Upper lobe of left lung (tissue), 6 donors: ENCODE results near the gene SETBP1. TPM values are rescaled to one million over a fixed set of nuclear protein-coding genes. Genes with fewer than 3 reads are reported as not detected.

ENCODE experiments used
- ATAC-seq, 2 donors: fragments of 200-7000 bp; cut with Tn5 transposase; one replicate each; pipeline ENCODE4 v1.9.1; 2022; ENCODE audit warnings: mild to moderate bottlenecking in 2 of 2, moderate library complexity in 2 of 2; ENCODE audit not compliant: low FRiP score in 2 of 2
- DNase-seq, 2 donors: peaks; one replicate each; pipeline ENCODE4 v3.0.0-alpha.2; 2019 to 2020
- H3K27ac ChIP-seq, 4 donors: fragments of 200-600 bp; sonication (generic); one replicate each; pipeline ENCODE4 v1.5.1; 2016 to 2019
- H3K27me3 ChIP-seq, 4 donors: fragments of 200-600 bp; sonication (generic); one replicate each; pipeline ENCODE4 v1.5.1; 2017 to 2019
- H3K36me3 ChIP-seq, 4 donors: fragments of 200-600 bp; sonication (generic); one replicate each; pipeline ENCODE4 v1.5.1; 2016 to 2019
- H3K4me1 ChIP-seq, 4 donors: fragments of 200-600 bp; sonication (generic); one replicate each; pipeline ENCODE4 v1.5.1; 2018 to 2019
- H3K4me3 ChIP-seq, 4 donors: fragments of 200-600 bp; sonication (generic); one replicate each; pipeline ENCODE4 v1.5.1; 2017 to 2019; ENCODE audit warnings: mild to moderate bottlenecking in 2 of 4, moderate library complexity in 1 of 4
- H3K9me3 ChIP-seq, 4 donors: fragments of 200-600 bp; sonication (generic); one replicate each; pipeline ENCODE4 v1.5.1; 2018 to 2019
- EP300 ChIP-seq, 4 donors: sonication (generic); formaldehyde crosslinking; IDR thresholded peaks; one replicate each; pipeline ENCODE4 v1.5.1; 2017; ENCODE audit warnings: antibody characterized with exemption in 4 of 4, control low read depth in 2 of 4
- POLR2A ChIP-seq, 4 donors: fragments of 450-650 bp; IDR thresholded peaks; one replicate each; pipeline ENCODE4 v1.5.1; 2016 to 2017; ENCODE audit warnings: antibody characterized with exemption in 4 of 4, mild to moderate bottlenecking in 2 of 4
- POLR2AphosphoS5 ChIP-seq, 2 donors: sonication (generic); formaldehyde crosslinking; IDR thresholded peaks; one replicate each; pipeline ENCODE4 v1.5.1; 2017; ENCODE audit warnings: antibody characterized with exemption in 2 of 2
- WGBS, 2 donors: methylation state at CpG; one replicate each; pipeline ENCODE4 v1.1.5; 2017 to 2018; 5-methylcytosine and 5-hydroxymethylcytosine counted together
- total RNA-seq, 6 donors: library from RNA; depleted of rRNA in 4 of 6; stranded (reverse); fragments of >200 nt in 4 of 6; gene quantifications; one replicate each; pipeline versions ENCODE4 v1.1.0 to v1.2.1, GENCODE V29; 2016 to 2021
- TF ChIP-seq, protein P1 (sequence below), 6 experiments: fragments of 450-650 bp in 4 of 6; fragments of 200-600 bp in 2 of 6; sonication (generic) in 2 of 6; IDR thresholded peaks; one replicate each; pipeline ENCODE4 v1.5.1; 2016 to 2019; ENCODE audit warnings: antibody characterized with exemption in 6 of 6
- donor health status: DM: no; HTN: no; CAD: no; lungs with moderate emphysema.
- donor health status: DM: no; HTN: yes; CAD: no; lungs with severe emphysema.

The SETBP1 gene
- total RNA-seq, 6 donors from 2014 or later, result 11.7 to 38.8 (median 16.6) TPM

DNA sequence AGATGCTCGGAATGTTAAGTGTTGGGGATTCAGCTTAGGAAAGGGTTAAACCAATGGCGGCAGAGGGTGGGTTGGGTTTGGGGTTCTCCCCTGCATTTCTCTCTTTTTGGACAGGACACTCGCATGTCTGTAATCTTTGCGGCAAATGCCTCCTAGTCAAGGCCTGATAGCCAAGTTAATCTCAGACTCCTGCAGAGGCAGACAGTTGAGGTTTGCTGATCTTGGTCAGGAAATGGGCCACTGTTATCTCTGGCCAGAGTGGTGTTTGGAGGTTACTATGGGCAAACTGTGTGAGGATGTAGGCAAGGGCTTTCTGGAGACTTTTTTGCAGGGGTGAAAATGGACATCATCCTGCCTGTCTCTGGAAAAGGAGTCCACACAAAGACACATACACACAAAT, 188.8 kb downstream of the SETBP1 start:
- Histone ChIP-seq H3K9me3 (no peaks in the 10 kb centered on the region), H3K27ac (no peak overlapping the region), H3K36me3 (no peaks in the 10 kb centered on the region), H3K4me3 (no peak overlapping the region), H3K27me3 (no peaks in the 10 kb centered on the region), H3K4me1 (no peaks in the 10 kb centered on the region)
- ATAC-seq (no peak), DNase-seq (no peak)
- WGBS, 2 donors, result 73 to 74% methylated on average over 4 of the region's 4 CpGs
- no peak for TF ChIP-seq POLR2AphosphoS5 (IDR thresholded peaks at IDR 0.05)
- TF ChIP-seq, protein P1, sequence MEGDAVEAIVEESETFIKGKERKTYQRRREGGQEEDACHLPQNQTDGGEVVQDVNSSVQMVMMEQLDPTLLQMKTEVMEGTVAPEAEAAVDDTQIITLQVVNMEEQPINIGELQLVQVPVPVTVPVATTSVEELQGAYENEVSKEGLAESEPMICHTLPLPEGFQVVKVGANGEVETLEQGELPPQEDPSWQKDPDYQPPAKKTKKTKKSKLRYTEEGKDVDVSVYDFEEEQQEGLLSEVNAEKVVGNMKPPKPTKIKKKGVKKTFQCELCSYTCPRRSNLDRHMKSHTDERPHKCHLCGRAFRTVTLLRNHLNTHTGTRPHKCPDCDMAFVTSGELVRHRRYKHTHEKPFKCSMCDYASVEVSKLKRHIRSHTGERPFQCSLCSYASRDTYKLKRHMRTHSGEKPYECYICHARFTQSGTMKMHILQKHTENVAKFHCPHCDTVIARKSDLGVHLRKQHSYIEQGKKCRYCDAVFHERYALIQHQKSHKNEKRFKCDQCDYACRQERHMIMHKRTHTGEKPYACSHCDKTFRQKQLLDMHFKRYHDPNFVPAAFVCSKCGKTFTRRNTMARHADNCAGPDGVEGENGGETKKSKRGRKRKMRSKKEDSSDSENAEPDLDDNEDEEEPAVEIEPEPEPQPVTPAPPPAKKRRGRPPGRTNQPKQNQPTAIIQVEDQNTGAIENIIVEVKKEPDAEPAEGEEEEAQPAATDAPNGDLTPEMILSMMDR (IDR thresholded peaks at IDR 0.05), result no peak
- no peak for TF ChIP-seq POLR2A (IDR thresholded peaks at IDR 0.05)
- no peak for TF ChIP-seq EP300 (IDR thresholded peaks at IDR 0.05)

- TF ChIP-seq POLR2AphosphoS5 (IDR thresholded peaks at IDR 0.05) (no peak), POLR2A (IDR thresholded peaks at IDR 0.05) (no peak)
- no peak for DNase-seq
- Histone ChIP-seq H3K4me3 (no peak overlapping the region), H3K4me1 (no peaks in the 10 kb centered on the region), H3K9me3 (no peaks in the 10 kb centered on the region), H3K27ac (no peak overlapping the region), H3K27me3 (no peaks in the 10 kb centered on the region), H3K36me3 (no peaks in the 10 kb centered on the region)
- ATAC-seq, result no peak
- WGBS, 2 donors, result 77 to 89% methylated on average over 11 of the region's 11 CpGs
These were observed 190.2 kb downstream of the SETBP1 start for GRCh38 chr18:44870631-44871502.

DNA sequence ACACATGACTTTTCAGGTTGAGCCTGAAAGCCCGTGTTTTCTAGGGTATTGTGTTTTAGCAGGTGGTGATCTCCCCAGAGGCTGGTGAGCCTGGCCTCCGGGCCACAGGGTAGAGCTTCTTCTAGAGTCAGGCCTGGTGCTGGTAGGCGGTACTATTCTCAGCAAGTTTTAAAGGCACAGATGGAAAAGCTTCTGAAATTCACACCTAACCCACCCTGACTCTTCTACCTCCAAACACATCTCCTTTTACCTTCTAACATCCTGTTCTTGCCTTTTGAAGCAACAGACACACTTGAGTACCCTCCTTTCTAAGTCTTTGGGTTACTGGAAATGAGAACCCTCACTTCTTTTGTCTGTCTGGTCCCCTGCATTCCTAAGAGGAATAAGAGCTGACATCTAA, 191.1 kb downstream of the SETBP1 start:
- 77 to 87% methylated on average over 3 of the region's 3 CpGs for WGBS, 2 donors
- H3K27ac ChIP-seq, result no peak overlapping the region
- no peaks in the 10 kb centered on the region for H3K36me3 ChIP-seq
- H3K27me3 ChIP-seq, result no peaks in the 10 kb centered on the region
- TF ChIP-seq EP300 (IDR thresholded peaks at IDR 0.05) (no peak), POLR2AphosphoS5 (IDR thresholded peaks at IDR 0.05) (no peak), POLR2A (IDR thresholded peaks at IDR 0.05) (no peak)
- TF ChIP-seq, protein P1 (IDR thresholded peaks at IDR 0.05), result no peak
- ATAC-seq (no peak), DNase-seq (no peak)
- H3K9me3 ChIP-seq, result no peaks in the 10 kb centered on the region
- no peak overlapping the region for H3K4me3 ChIP-seq
- H3K4me1 ChIP-seq, result no peaks in the 10 kb centered on the region

- DNase-seq (no peak), ATAC-seq (no peak)
- no peak for TF ChIP-seq POLR2A (IDR thresholded peaks at IDR 0.05)
- no peak for TF ChIP-seq EP300 (IDR thresholded peaks at IDR 0.05)
- TF ChIP-seq, protein P1 (IDR thresholded peaks at IDR 0.05), result no peak
- no peak for TF ChIP-seq POLR2AphosphoS5 (IDR thresholded peaks at IDR 0.05)
- H3K9me3 ChIP-seq, result no peaks in the 10 kb centered on the region
- H3K4me1 ChIP-seq, result no peaks in the 10 kb centered on the region
- H3K27me3 ChIP-seq, result no peaks in the 10 kb centered on the region
- H3K4me3 ChIP-seq, result no peak overlapping the region
- H3K36me3 ChIP-seq, result no peaks in the 10 kb centered on the region
- 56 to 58% methylated on average over 1 of the region's 1 CpG for WGBS, 2 donors
- no peak overlapping the region for H3K27ac ChIP-seq
These were observed 195.3 kb downstream of the SETBP1 start for GRCh38 chr18:44876024-44876423.

GRCh38 chr18:44876755-44877154, 196.1 kb downstream of the SETBP1 start:
- 94 to 97% methylated on average over 3 of the region's 3 CpGs for WGBS, 2 donors

More at GRCh38 chr18:44876755-44877154, 196.1 kb downstream of the SETBP1 start:
- Histone ChIP-seq H3K27ac (no peak overlapping the region), H3K9me3 (no peaks in the 10 kb centered on the region), H3K27me3 (no peaks in the 10 kb centered on the region), H3K36me3 (no peaks in the 10 kb centered on the region), H3K4me3 (no peak overlapping the region), H3K4me1 (no peaks in the 10 kb centered on the region)
- TF ChIP-seq POLR2A (IDR thresholded peaks at IDR 0.05), result no peak
- no peak for TF ChIP-seq EP300 (IDR thresholded peaks at IDR 0.05)
- no peak for TF ChIP-seq POLR2AphosphoS5 (IDR thresholded peaks at IDR 0.05)
- TF ChIP-seq, protein P1 (IDR thresholded peaks at IDR 0.05), result no peak
- DNase-seq (no peak), ATAC-seq (no peak)
